WTC11 (cell line): ENCODE results near the gene OR6A2. TPM values are rescaled to one million over a fixed set of nuclear protein-coding genes. Genes with fewer than 3 reads are reported as not detected.

Source experiments
- ATAC-seq: fragments of 200-7000 bp; cut with Tn5 transposase; 2 replicates; pipeline ENCODE4 v1.10.0; 2021; ENCODE audit warnings: mild to moderate bottlenecking, moderate library complexity
- CTCF ChIA-PET: fragments of 300-600 bp; sonication (Branson Sonifier 250); formaldehyde crosslinking; loops from one replicate; lab custom pipeline; 2021; ENCODE audit warnings: antibody characterized with exemption; lab: Charles Lee
- POLR2A ChIA-PET: fragments of 350-600 bp; sonication (Branson Sonifier 250); formaldehyde crosslinking; loops from one replicate; lab custom pipeline; 2021; ENCODE audit warnings: antibody characterized with exemption; lab: Charles Lee
- DNase-seq: peaks from one replicate; pipeline ENCODE4 v3.0.0; 2021; ENCODE audit warnings: low spot score
- H3K27ac Mint-ChIP-seq: 2 replicates; pipeline ENCODE4 v1.8.0; 2021; ENCODE audit warnings: mixed read lengths
- H3K27me3 Mint-ChIP-seq: 2 replicates; pipeline ENCODE4 v1.8.0; 2021; ENCODE audit warnings: low read depth, mild to moderate bottlenecking, moderate library complexity, mixed read lengths
- H3K36me3 Mint-ChIP-seq: 2 replicates; pipeline ENCODE4 v1.8.0; 2021; ENCODE audit warnings: mixed read lengths
- H3K4me1 Mint-ChIP-seq: 2 replicates; pipeline ENCODE4 v1.8.0; 2022; ENCODE audit warnings: mixed read lengths
- H3K4me3 Mint-ChIP-seq: 2 replicates; pipeline ENCODE4 v1.8.0; 2021; ENCODE audit warnings: mild to moderate bottlenecking, moderate library complexity, mixed read lengths
- H3K9me3 Mint-ChIP-seq: 2 replicates; pipeline ENCODE4 v1.8.0; 2021; ENCODE audit warnings: mixed read lengths
- ARID4B ChIP-seq: sonication (generic); formaldehyde crosslinking; IDR thresholded peaks from 2 replicates; pipeline ENCODE4 v1.8.0; 2023; ENCODE audit warnings: missing genetic modification reagents, mild to moderate bottlenecking, borderline replicate concordance
- ATF1 ChIP-seq: sonication (generic); formaldehyde crosslinking; IDR thresholded peaks from 2 replicates; pipeline ENCODE4 v1.8.1; 2023; ENCODE audit warnings: mild to moderate bottlenecking, moderate library complexity, missing genetic modification reagents
- CTCF ChIP-seq: fragments of 200-600 bp; IDR thresholded peaks from 2 replicates; pipeline ENCODE4 v1.8.0; 2022; ENCODE audit warnings: antibody characterized with exemption
- ELF4 ChIP-seq: sonication (generic); formaldehyde crosslinking; IDR thresholded peaks from 2 replicates; pipeline ENCODE4 v1.8.1; 2022; ENCODE audit warnings: low read depth, mild to moderate bottlenecking, moderate library complexity, missing genetic modification reagents
- FOXK1 ChIP-seq: sonication (generic); formaldehyde crosslinking; IDR thresholded peaks from 2 replicates; pipeline ENCODE4 v1.8.0; 2022; ENCODE audit warnings: mild to moderate bottlenecking, moderate library complexity, missing genetic modification reagents
- GABPB1 ChIP-seq: sonication (generic); formaldehyde crosslinking; IDR thresholded peaks from 2 replicates; pipeline ENCODE4 v1.8.1; 2023; ENCODE audit warnings: mild to moderate bottlenecking, missing genetic modification reagents
- NFATC4 ChIP-seq: fragments of 250-450 bp; sonication (Bioruptor Pico); IDR thresholded peaks from 2 replicates; pipeline ENCODE4 v1.9.0; 2021; ENCODE audit warnings: mild to moderate bottlenecking
- OVOL2 ChIP-seq: fragments of 250-450 bp; sonication (Bioruptor Pico); IDR thresholded peaks from 2 replicates; pipeline ENCODE4 v1.9.0; 2021; ENCODE audit warnings: mild to moderate bottlenecking, borderline replicate concordance
- SMAD3 ChIP-seq: sonication (generic); formaldehyde crosslinking; IDR thresholded peaks from 2 replicates; pipeline ENCODE4 v1.8.0; 2022; ENCODE audit warnings: missing genetic modification reagents, mild to moderate bottlenecking, borderline replicate concordance
- SOX15 ChIP-seq: fragments of 250-450 bp; sonication (Bioruptor Pico); IDR thresholded peaks from 2 replicates; pipeline ENCODE4 v1.9.0; 2021; ENCODE audit warnings: mild to moderate bottlenecking
- SP1 ChIP-seq: sonication (generic); formaldehyde crosslinking; conservative IDR thresholded peaks from 2 replicates; pipeline ENCODE4 v1.8.1; 2022; ENCODE audit warnings: missing genetic modification reagents
- TEAD1 ChIP-seq: sonication (generic); formaldehyde crosslinking; IDR thresholded peaks from 2 replicates; pipeline ENCODE4 v1.8.0; 2022; ENCODE audit warnings: mild to moderate bottlenecking, missing genetic modification reagents
- TEAD4 ChIP-seq: sonication (generic); formaldehyde crosslinking; IDR thresholded peaks from 2 replicates; pipeline ENCODE4 v1.8.0; 2022; ENCODE audit warnings: mild to moderate bottlenecking, missing genetic modification reagents
- USF1 ChIP-seq: sonication (generic); formaldehyde crosslinking; IDR thresholded peaks from 2 replicates; pipeline ENCODE4 v1.8.0; 2022; ENCODE audit warnings: mild to moderate bottlenecking, missing genetic modification reagents
- ZBTB21 ChIP-seq: sonication (generic); formaldehyde crosslinking; IDR thresholded peaks from 2 replicates; pipeline ENCODE4 v1.8.1; 2023; ENCODE audit warnings: mild to moderate bottlenecking, missing genetic modification reagents, borderline replicate concordance
- ZNF263 ChIP-seq: sonication (generic); formaldehyde crosslinking; IDR thresholded peaks from 2 replicates; pipeline ENCODE4 v1.8.1; 2022; ENCODE audit warnings: low read depth, mild to moderate bottlenecking, moderate library complexity, missing genetic modification reagents
- ZNF396 ChIP-seq: fragments of 250-450 bp; sonication (Bioruptor Pico); IDR thresholded peaks from 2 replicates; pipeline ENCODE4 v1.8.0; 2021; ENCODE audit warnings: mild to moderate bottlenecking, moderate library complexity, borderline replicate concordance
- ZNF671 ChIP-seq: fragments of 250-450 bp; sonication (Bioruptor Pico); IDR thresholded peaks from 2 replicates; pipeline ENCODE4 v1.8.0; 2021; ENCODE audit warnings: mild to moderate bottlenecking
- total RNA-seq: library from RNA; stranded (reverse); gene quantifications from 3 replicates; pipeline ENCODE4 v1.2.3, GENCODE V29; 2021
- TF ChIP-seq, protein P1 (sequence below): sonication (generic); formaldehyde crosslinking; conservative IDR thresholded peaks from 2 replicates; pipeline ENCODE4 v1.8.1; 2022; ENCODE audit warnings: mild to moderate bottlenecking, missing genetic modification reagents
- TF ChIP-seq, protein P2 (sequence below): sonication (generic); formaldehyde crosslinking; IDR thresholded peaks from 2 replicates; pipeline ENCODE4 v1.8.0; 2022; ENCODE audit warnings: mild to moderate bottlenecking, missing genetic modification reagents
- TF ChIP-seq, protein P3 (sequence below): sonication (generic); formaldehyde crosslinking; IDR thresholded peaks from 2 replicates; pipeline ENCODE4 v1.8.1; 2022; ENCODE audit warnings: missing genetic modification reagents, borderline replicate concordance
- TF ChIP-seq, protein P4 (sequence below): sonication (generic); formaldehyde crosslinking; IDR thresholded peaks from 2 replicates; pipeline ENCODE4 v1.8.0; 2023; ENCODE audit warnings: missing genetic modification reagents

Gene OR6A2
- total RNA-seq, 1 experiment from 2014 or later: 0.07 TPM

DNA sequence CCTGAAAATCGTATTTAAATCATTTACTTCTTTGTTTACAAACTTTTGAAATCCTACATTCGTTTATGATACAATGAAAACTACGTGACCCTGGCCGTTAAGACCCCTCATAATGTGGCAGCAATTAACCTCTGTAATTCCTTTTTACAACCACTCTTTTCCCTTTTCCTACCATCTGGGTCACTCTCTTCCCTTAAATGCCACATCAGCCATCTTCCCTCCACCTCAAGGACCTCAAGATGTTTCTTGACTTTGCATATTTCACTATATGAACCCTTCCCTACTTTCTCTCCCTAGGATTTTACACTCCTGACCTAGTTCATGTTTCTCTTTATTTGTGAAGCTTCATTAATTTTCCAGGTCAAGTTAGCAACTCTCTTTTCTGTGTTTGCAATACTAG is 54.5 kb downstream of the OR6A2 start (continued):
- no peak for TF ChIP-seq CTCF
- TF ChIP-seq SP1 (CRISPR knock-in tag): no peak
- no peak for TF ChIP-seq ARID4B (CRISPR knock-in tag)
- no peak for TF ChIP-seq ZNF671
- TF ChIP-seq SOX15: no peak
- no peak for TF ChIP-seq SMAD3
- TF ChIP-seq NFATC4: no peak
- no peak for TF ChIP-seq ELF4 (CRISPR knock-in tag)

DNA sequence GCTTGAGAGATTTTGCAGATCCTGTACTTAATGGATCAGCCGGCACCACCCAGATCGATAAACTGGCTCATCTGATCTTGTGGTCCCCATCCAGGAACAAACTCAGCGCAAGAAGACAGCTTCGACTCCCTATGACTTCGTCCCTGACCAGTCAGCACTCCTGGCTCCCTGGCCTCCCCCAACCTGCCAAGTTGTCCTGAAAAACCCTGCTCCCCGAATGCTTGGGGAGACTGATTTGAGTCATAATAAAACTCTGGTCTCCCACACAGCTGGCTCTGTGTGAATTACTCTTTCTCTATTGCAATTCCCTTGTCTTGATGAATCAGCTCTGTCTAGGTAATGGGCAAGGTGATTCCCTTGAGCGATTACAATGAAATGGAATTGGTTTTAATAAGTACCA is 57.2 kb downstream of the OR6A2 start:
- Mint-ChIP-seq H3K27ac (no peak overlapping the region), H3K4me3 (no peak overlapping the region), H3K4me1 (no peaks in the 10 kb centered on the region), H3K27me3 (no peaks in the 10 kb centered on the region), H3K36me3 (no peaks in the 10 kb centered on the region), H3K9me3 (no peaks in the 10 kb centered on the region)
- ATAC-seq: no peak
- ChIA-PET POLR2A (no interaction called here), CTCF (interaction anchor here (1.3 to 2.0 kb wide), 2 partner anchors 13 to 36 kb away, joined by 3 to 8 read pairs; no protein-coding TSS in a partner anchor)
- no peak for DNase-seq
- no peak for TF ChIP-seq FOXK1 (CRISPR knock-in tag)
- no peak for TF ChIP-seq ATF1 (CRISPR knock-in tag)
- TF ChIP-seq, protein P1, sequence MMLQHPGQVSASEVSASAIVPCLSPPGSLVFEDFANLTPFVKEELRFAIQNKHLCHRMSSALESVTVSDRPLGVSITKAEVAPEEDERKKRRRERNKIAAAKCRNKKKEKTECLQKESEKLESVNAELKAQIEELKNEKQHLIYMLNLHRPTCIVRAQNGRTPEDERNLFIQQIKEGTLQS (CRISPR knock-in tag): no peak
- TF ChIP-seq ZNF671: no peak
- TF ChIP-seq TEAD1 (CRISPR knock-in tag): no peak
- TF ChIP-seq USF1: no peak
- TF ChIP-seq, protein P2, sequence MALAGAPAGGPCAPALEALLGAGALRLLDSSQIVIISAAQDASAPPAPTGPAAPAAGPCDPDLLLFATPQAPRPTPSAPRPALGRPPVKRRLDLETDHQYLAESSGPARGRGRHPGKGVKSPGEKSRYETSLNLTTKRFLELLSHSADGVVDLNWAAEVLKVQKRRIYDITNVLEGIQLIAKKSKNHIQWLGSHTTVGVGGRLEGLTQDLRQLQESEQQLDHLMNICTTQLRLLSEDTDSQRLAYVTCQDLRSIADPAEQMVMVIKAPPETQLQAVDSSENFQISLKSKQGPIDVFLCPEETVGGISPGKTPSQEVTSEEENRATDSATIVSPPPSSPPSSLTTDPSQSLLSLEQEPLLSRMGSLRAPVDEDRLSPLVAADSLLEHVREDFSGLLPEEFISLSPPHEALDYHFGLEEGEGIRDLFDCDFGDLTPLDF: no peak
- TF ChIP-seq ARID4B (CRISPR knock-in tag): no peak
- TF ChIP-seq, protein P3, sequence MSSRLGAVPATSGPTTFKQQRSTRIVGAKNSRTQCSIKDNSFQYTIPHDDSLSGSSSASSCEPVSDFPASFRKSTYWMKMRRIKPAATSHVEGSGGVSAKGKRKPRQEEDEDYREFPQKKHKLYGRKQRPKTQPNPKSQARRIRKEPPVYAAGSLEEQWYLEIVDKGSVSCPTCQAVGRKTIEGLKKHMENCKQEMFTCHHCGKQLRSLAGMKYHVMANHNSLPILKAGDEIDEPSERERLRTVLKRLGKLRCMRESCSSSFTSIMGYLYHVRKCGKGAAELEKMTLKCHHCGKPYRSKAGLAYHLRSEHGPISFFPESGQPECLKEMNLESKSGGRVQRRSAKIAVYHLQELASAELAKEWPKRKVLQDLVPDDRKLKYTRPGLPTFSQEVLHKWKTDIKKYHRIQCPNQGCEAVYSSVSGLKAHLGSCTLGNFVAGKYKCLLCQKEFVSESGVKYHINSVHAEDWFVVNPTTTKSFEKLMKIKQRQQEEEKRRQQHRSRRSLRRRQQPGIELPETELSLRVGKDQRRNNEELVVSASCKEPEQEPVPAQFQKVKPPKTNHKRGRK (CRISPR knock-in tag): no peak
- TF ChIP-seq, protein P4, sequence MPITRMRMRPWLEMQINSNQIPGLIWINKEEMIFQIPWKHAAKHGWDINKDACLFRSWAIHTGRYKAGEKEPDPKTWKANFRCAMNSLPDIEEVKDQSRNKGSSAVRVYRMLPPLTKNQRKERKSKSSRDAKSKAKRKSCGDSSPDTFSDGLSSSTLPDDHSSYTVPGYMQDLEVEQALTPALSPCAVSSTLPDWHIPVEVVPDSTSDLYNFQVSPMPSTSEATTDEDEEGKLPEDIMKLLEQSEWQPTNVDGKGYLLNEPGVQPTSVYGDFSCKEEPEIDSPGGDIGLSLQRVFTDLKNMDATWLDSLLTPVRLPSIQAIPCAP: no peak
- TF ChIP-seq TEAD4: no peak
- TF ChIP-seq ZBTB21 (CRISPR knock-in tag): no peak
- TF ChIP-seq SMAD3: no peak
- no peak for TF ChIP-seq ZNF396 (CRISPR knock-in tag)
- TF ChIP-seq GABPB1 (CRISPR knock-in tag): no peak
- TF ChIP-seq ZNF263: no peak
- TF ChIP-seq OVOL2 (CRISPR knock-in tag): no peak
